GM11168 (cell line): ENCODE results near the gene KRT36.

Experiments
- in situ Hi-C: fragments of 300-500 bp; cut with MboI; formaldehyde crosslinking; loops from one replicate; pipeline ENCODE4 v1.12.0; 2022; ENCODE audit warnings: low sequenced_read_pairs; ENCODE audit not compliant: unreplicated experiment

Gene KRT36

DNA sequence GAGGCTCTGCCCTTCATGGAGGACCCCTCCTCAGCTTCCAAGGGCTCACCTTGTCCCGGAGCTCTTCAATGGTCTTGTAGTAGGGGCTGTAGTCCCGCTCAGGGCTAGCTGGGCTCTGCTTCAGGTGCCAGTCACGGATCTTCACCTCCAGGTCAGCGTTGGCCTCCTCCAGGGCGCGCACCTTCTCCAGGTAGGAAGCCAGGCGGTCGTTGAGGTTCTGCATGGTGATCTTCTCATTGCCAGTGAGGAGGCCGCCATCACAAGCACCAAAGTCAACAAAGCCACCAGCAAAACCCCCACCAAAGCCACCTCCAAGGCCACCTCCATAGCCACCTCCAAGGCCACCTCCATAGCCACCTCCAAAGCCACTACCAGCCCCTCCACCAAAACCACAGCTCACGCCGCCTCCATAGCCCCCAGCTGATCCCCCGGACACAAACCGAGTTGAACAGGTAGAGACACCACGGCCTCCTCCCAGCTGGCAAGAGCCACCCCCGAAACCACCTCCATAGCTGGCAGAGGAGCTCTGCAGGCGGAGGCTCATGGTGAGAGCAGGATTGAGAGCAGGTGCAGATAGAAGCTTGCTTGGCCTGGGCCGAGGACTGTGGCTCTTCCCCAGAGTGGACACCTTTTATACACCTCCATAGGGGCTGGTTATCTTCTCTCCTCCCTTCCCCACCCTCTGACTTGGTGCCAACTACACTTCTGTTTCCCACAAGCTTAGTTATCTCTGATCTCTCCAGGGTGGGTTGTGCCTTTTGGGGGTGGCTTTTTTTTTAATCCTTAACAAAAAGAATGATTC is 15.5 kb upstream of the KRT36 start, which contains the start of gene KRT13:
KRT13 (minus strand) TSS at position 606 of the 802 bp plus-strand sequence; CDS start at position 544, 62 bp downstream.
- in situ Hi-C loops = no loop called here

- in situ Hi-C loops = no loop called here
Measured at GRCh38 chr17:41504246-41504977, 14.7 kb upstream of the KRT36 start.

DNA sequence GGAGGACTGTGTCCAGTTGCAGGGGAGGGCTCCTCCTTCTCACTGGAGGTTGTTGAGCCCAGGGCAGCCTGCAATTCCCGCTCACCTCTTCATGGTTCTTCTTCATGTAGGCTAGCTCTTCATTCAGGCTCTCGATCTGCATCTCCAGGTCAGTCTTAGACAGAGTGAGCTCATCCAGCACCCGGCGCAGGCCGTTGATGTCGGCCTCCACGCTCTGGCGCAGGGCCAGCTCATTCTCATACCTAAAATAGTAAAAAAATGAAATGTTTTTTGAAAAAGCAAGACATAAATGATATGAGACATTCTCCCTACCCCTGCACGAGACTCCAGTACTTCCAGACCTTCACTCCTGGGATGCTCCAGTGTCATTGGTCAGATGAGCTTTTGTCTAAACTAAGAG is 13.5 kb upstream of the KRT36 start:
- in situ Hi-C loops = no loop called here

GRCh38 chr17:41500131-41500911 is 10.6 kb upstream of the KRT36 start:
- in situ Hi-C loops = no loop called here

DNA sequence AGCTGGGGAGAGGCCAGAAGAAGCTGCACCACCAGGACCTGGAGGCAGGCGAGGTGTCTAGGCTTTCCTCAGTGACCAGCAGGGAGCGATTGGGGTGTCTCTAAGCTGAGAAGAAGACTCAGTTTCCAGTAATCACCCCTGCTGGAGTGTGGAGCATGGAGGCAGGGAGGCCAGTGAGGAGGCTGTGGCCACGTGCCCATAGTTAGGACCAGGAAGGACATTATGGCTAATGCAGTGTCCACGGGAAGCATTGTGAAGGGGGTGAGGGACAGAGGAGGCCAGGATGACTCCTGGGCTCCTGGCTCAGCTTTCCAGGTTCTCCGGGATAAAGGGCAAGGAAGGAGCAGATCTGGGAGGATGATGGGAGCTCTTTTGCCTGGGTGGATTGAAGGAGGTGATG is 10.0 kb upstream of the KRT36 start:
- in situ Hi-C loops = no loop called here

- in situ Hi-C loops = no loop called here
Measured at GRCh38 chr17:41498276-41498675, 8.6 kb upstream of the KRT36 start.

DNA sequence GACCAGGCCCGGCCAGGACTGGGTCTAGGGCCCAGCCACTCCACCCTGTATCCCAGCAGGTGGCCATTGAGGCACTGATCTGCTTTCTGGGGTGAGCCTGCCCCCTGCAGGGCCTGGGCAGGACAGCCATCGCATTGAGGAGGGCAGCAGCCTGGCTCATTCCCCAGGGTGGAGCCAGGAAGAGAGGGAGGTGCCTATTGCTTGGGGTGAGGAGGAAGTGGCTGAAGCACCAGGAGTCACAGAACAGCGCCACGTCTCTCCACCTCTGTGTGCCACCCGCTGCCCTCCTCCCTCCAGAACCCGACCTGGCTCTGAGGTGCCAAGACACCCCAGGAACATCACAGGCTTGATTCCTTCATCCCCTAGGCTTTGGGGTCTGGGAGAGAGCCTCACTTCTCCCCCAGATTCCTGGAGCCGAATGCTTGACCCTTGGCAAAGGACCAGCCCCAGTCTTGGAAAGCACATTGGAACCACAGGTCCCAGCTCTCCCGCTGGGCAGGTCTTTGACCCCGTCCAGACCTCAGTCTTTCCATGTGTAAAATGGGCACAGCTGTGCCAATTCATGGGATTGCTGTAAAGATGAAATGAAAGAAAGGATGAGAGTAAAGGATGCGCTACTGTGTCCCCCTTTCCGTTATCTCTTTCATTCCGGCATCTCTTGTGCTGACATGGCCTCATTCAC is 7.2 kb upstream of the KRT36 start:
- in situ Hi-C loops = no loop called here

- in situ Hi-C loops = no loop called here
Measured at GRCh38 chr17:41494524-41494923, 4.8 kb upstream of the KRT36 start.

DNA sequence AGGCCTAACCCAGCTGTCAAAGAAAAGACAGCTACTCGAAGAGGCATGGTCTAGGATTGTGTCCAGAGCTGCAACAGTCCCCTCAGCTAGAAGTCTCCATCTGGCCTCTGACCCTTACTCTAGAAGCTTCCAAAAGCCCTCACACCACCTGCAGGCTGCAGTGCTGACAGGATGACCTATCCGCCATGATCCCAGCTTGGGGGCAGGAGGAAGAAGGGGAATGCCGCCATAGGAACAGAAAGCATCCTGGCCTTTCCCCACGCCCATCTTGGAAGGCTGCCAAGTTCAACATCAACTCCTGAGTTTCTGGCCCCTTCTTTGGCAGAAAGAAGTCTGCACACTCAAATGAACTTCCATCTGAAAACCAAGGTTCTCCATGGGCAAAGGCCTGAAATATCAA is 3.1 kb upstream of the KRT36 start:
- in situ Hi-C loops = no loop called here

DNA sequence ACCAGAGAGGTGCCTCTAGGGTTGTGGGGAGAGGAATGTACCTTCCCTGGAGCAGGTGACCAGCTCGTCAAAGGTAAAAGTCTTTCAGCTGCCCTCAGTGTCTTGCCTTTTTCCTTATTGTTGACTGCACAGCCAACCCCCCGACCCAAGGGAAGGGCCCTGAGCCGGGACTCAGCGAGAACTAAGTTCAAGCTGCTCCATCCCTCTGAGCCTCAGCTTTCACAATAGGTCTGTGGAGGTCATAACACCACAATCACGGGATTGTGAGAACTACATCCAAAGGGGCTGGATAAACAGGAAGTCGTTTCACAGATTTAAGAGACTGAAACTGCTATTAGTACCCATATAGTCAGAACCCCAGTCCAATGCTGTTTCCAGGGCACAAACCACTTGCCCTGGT is 2.6 kb upstream of the KRT36 start:
- in situ Hi-C loops = no loop called here

DNA sequence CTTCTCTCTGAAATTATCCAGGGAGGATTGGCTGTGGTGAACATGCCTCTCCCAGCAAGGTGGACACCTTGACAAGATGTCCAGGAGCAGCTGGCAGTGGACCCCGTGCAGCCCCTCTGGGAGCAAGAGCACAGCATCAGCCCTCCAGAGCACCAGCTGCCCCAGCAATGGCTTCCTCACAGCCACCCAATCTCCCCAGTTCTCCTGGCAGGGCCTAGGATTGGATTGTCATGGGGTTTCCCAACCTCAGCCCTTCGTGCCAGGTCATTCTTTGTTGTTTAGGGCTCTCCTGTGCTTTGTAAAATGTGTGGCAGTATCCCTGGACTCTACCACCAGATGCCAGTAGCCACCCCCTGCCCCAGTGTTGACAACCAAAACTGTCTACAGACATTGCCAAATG is 1.8 kb upstream of the KRT36 start:
- in situ Hi-C loops = no loop called here

GRCh38 chr17:41490000-41490990 is 585 bp upstream of the KRT36 start:
- in situ Hi-C loops = no loop called here

- in situ Hi-C loops = no loop called here
Measured at GRCh38 chr17:41486809-41487530, 2.7 kb downstream of the KRT36 start.

GRCh38 chr17:41486316-41486715 is 3.4 kb downstream of the KRT36 start:
- in situ Hi-C loops = no loop called here

DNA sequence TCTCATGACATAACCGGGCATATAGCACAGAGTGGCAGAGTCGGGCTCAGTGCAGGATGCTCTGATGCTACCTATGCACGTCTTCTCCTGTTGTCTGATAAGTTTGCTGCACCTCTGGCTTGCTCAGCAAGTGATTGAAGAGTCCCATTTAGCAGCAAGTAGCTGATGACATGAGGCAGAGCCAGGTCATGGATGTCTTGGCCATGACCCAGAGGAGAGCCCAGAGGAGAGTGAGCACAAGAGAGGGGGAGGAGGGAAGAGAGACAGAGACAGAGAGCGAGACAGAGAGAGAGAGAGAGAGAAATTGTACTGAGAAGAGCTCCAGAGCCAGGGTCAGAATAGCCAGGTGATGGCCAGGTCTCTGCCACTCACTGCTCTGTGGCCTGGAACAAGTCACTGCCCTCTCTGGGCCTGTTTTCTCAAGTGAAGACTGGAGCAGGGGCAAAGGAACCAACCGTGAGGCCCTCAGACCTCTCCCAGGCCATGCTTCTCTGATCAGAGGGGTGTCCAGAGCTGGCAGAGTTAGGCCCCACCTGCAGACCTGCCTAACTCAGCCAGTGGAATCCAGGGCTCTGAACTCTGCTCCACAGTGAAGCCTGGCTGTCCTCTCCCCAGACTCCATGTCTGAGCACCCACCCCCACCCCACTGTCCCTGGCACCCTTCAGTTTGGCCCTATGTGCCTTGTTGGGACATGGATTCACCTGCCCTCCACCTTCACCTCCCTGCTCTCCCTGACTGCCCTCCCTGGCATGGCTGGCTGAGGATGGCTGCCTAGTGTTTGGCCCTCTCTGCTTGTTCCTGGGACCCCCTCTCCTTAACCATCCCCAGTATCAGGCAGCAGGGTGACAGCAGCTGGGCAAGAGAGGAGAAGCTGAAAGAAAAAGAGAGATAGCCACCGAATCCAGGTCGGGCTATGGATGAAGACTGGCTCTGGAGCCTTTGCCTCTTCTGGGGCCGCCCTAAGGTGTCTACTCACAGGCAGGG is 4.5 kb downstream of the KRT36 start:
- in situ Hi-C loops = no loop called here

DNA sequence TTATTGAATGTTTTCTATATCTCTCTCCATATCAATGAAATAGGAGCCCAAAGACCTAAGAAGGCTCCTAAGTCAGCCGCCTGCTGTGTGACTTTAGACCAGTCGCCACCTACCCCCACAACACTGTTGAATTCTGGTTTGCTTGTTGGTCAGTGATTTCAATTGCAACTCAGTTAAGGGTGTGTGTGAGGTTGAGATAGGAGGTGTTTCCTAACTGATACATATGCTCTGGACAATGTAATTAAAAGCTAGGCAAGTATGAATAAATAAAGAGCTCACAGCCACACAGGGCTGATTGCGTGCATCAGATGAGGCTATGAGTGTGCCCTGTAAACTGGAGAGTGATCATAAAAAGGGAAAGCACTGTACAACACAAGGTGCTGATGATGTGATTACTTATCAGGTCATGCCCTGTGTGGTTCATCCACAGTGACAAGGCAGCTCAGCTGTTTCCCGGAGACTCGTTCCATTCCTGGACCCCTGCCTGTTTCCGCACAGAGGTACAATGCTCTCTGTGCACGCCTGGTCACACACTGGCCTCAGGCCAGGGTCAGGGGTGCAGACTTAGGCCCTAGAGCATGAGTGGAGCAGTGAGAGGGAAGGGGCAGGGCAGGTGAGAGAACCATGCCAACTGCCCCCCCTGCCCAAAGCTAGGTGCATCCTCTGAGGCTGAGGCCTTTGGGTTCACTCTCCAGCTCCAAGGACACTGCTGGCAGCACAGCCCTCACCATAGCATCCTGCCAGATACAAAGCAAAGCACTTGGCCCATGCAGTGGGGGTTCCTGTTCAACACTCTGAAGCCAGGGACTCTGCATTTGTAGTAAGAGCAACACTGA is 5.5 kb downstream of the KRT36 start:
- in situ Hi-C loops = no loop called here

- in situ Hi-C loops = no loop called here
Measured at GRCh38 chr17:41483531-41483930, 6.2 kb downstream of the KRT36 start.
